Stimulated activated CD4-positive, alpha-beta T cell treated with anti-CD3 and anti-CD28 coated beads, Interleukin-1b, Interleukin-23, amount 100 ng/mL, for 48 hours (primary cell): ENCODE data around the gene AZU1.
"Not testable (repeated sequence)": the region's sequence is repeated elsewhere in the genome, so short reads cannot be mapped to it uniquely, and the experiment has no call there.

Experiments used
- DNase-seq: peaks from one replicate; pipeline ENCODE4 v3.0.0-alpha.2; 2020

Gene AZU1

GRCh38 chr19:810883-811489, 16.7 kb upstream of the AZU1 start:
- no peak for DNase-seq

GRCh38 chr19:811506-812048, 16.1 kb upstream of the AZU1 start:
- no peak for DNase-seq

- DNase-seq: no peak
Observed at GRCh38 chr19:812049-812746, 15.4 kb upstream of the AZU1 start.

- DNase-seq: no peak
Observed at GRCh38 chr19:812747-813218, 14.9 kb upstream of the AZU1 start.

GRCh38 chr19:813219-814151, 14.2 kb upstream of the AZU1 start:
- DNase-seq: no peak

GRCh38 chr19:814152-815078, 13.2 kb upstream of the AZU1 start:
- no peak for DNase-seq

- DNase-seq: no peak
Observed at GRCh38 chr19:815079-815774, 12.4 kb upstream of the AZU1 start.

GRCh38 chr19:815775-816499, 11.7 kb upstream of the AZU1 start:
- DNase-seq: no peak

- no peak for DNase-seq
Observed at GRCh38 chr19:816500-816857, 11.2 kb upstream of the AZU1 start.

- DNase-seq: not testable (repeated sequence)
Observed at GRCh38 chr19:820212-820611, 7.4 kb upstream of the AZU1 start.

GRCh38 chr19:821231-821824, 6.3 kb upstream of the AZU1 start:
- DNase-seq: no peak

- no peak for DNase-seq
Observed at GRCh38 chr19:821825-822503, 5.7 kb upstream of the AZU1 start, which contains the start of gene PLPPR3. Gene PLPPR3 (minus strand): TSS chr19:821955. CDS start chr19:821559, 396 bp downstream.

GRCh38 chr19:823565-824121, 4.0 kb upstream of the AZU1 start:
- no peak for DNase-seq

GRCh38 chr19:824885-825284, 2.8 kb upstream of the AZU1 start:
- no peak for DNase-seq

- no peak for DNase-seq
Observed at GRCh38 chr19:825897-826644, 1.6 kb upstream of the AZU1 start.

GRCh38 chr19:827314-827709, 325 bp upstream of the AZU1 start:
- no peak for DNase-seq

GRCh38 chr19:829129-829758, 1.6 kb downstream of the AZU1 start:
- no peak for DNase-seq
